GM12878 (cell line): ENCODE data around the gene PTAFR. TPM values are rescaled to one million over a fixed set of nuclear protein-coding genes. Genes with fewer than 3 reads are reported as not detected.

Experiments used
- ATF2 ChIP-seq: IDR thresholded peaks from 2 replicates; pipeline ENCODE4 v1.6.1; 2012; ENCODE audit warnings: low read length, inconsistent platforms
- BMI1 ChIP-seq: fragments of 450-650 bp; IDR thresholded peaks from 2 replicates; pipeline ENCODE4 v1.6.1; 2016; ENCODE audit warnings: mild to moderate bottlenecking, moderate library complexity, borderline replicate concordance
- CBX5 ChIP-seq: sonication (generic); IDR thresholded peaks from 2 replicates; pipeline ENCODE4 v1.6.1; 2016; ENCODE audit warnings: low read depth, moderate library complexity, mild to moderate bottlenecking, inconsistent platforms
- HDAC2 ChIP-seq: fragments of 200-600 bp; sonication (generic); IDR thresholded peaks from 2 replicates; pipeline ENCODE4 v1.6.1; 2017
- LARP7 ChIP-seq: fragments of 450-650 bp; IDR thresholded peaks from 2 replicates; pipeline ENCODE4 v1.6.1; 2017; ENCODE audit warnings: mild to moderate bottlenecking
- POLR2A ChIP-seq: IDR thresholded peaks from 2 replicates; pipeline ENCODE4 v1.6.1; 2011; ENCODE audit warnings: low read depth, mild to moderate bottlenecking, low read length
- SPI1 ChIP-seq: IDR thresholded peaks from 2 replicates; pipeline ENCODE4 v1.6.1; 2011; ENCODE audit warnings: low read depth, mild to moderate bottlenecking, low read length, moderate library complexity, borderline replicate concordance; ENCODE audit not compliant: insufficient read depth
- SREBF2 ChIP-seq: IDR thresholded peaks from 2 replicates; pipeline ENCODE4 v1.6.1; 2012; ENCODE audit warnings: mild to moderate bottlenecking, low read length
- TAF1 ChIP-seq: IDR thresholded peaks from 2 replicates; pipeline ENCODE4 v1.6.1; 2011; ENCODE audit warnings: mild to moderate bottlenecking, low read depth, low read length, borderline replicate concordance
- WRNIP1 ChIP-seq: IDR thresholded peaks from 2 replicates; pipeline ENCODE4 v1.6.1; 2011; ENCODE audit warnings: low read depth, low read length, improper control_type of control experiment, borderline replicate concordance
- ZBTB40 ChIP-seq: fragments of 450-650 bp; IDR thresholded peaks from 2 replicates; pipeline ENCODE4 v1.6.1; 2016; ENCODE audit warnings: mild to moderate bottlenecking, moderate library complexity, borderline replicate concordance
- ZNF24 ChIP-seq: fragments of 450-650 bp; IDR thresholded peaks from 2 replicates; pipeline ENCODE4 v1.6.1; 2017; ENCODE audit warnings: antibody characterized with exemption, mild to moderate bottlenecking
- ZZZ3 ChIP-seq: IDR thresholded peaks from 2 replicates; pipeline ENCODE4 v1.6.1; 2011; ENCODE audit warnings: low read depth; ENCODE audit not compliant: control insufficient read depth, insufficient read length
- polyA plus RNA-seq, 11 experiments: library from polyadenylated mRNA; depleted of rRNA in 4 of 11; unstranded in 6 of 11; stranded (reverse) in 5 of 11; fragments of >200 nt; fragmentation: Nextera tagmentation in 4 of 11; fragmentation: Illumina TruSeq in 1 of 11; extraction: Ambion mirVana in 4 of 11; extraction: Trizol in 1 of 11; gene quantifications; 1 replicate in 1 of 11; 2 replicates in 10 of 11; pipeline versions ENCODE4 v1.2.1 to v1.2.3, GENCODE V29; 2011 to 2016; ENCODE audit warnings: inconsistent platforms in 2 of 11, missing spikeins in 2 of 11, low read depth in 1 of 11
- total RNA-seq, 4 experiments: library from RNA; depleted of rRNA in 3 of 4; stranded (reverse); fragments of >200 nt in 3 of 4; fragmentation: Illumina TruSeq in 1 of 4; extraction: Trizol in 1 of 4; gene quantifications; 2 replicates each; pipeline versions ENCODE4 v1.2.1 to v1.2.3, GENCODE V29; 2013 to 2021
- TF ChIP-seq, protein P1 (sequence below): IDR thresholded peaks from 2 replicates; pipeline ENCODE4 v1.6.1; 2011; ENCODE audit warnings: low read depth, mild to moderate bottlenecking, low read length, moderate library complexity, borderline replicate concordance; ENCODE audit errors: extremely low read depth
- TF ChIP-seq, protein P2 (sequence below): fragments of 450-650 bp; IDR thresholded peaks from 2 replicates; pipeline ENCODE4 v1.6.1; 2017; ENCODE audit warnings: mild to moderate bottlenecking, moderate library complexity
- TF ChIP-seq, protein P3 (sequence below): IDR thresholded peaks from 2 replicates; pipeline ENCODE4 v1.6.1; 2012; ENCODE audit warnings: low read depth, low read length, improper control_type of control experiment

Gene PTAFR
- total and polyA plus RNA-seq, 10 of the 15 experiments (the other 5 are each of a cell fraction or from before 2014, with no cell fraction given), result 17.5 to 251 (median 27.7) TPM

- TF ChIP-seq ZBTB40 (no peak), SPI1 (no peak), HDAC2 (no peak), CBX5 (no peak), LARP7 (peak; percentile 29; the same call in 1 of the 2 replicates), ATF2 (peak; percentile 99), SREBF2 (no peak), POLR2A (no peak), BMI1 (peak; percentile 70; the same call in 1 of the 2 replicates), TAF1 (no peak), WRNIP1 (no peak), ZZZ3 (no peak), ZNF24 (0 out of 2 replicates have a peak, but pooled peaks have one; percentile 74)
- TF ChIP-seq, protein P1, sequence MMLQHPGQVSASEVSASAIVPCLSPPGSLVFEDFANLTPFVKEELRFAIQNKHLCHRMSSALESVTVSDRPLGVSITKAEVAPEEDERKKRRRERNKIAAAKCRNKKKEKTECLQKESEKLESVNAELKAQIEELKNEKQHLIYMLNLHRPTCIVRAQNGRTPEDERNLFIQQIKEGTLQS, result no peak; the same call in 1 of the 2 replicates
- TF ChIP-seq, protein P2, sequence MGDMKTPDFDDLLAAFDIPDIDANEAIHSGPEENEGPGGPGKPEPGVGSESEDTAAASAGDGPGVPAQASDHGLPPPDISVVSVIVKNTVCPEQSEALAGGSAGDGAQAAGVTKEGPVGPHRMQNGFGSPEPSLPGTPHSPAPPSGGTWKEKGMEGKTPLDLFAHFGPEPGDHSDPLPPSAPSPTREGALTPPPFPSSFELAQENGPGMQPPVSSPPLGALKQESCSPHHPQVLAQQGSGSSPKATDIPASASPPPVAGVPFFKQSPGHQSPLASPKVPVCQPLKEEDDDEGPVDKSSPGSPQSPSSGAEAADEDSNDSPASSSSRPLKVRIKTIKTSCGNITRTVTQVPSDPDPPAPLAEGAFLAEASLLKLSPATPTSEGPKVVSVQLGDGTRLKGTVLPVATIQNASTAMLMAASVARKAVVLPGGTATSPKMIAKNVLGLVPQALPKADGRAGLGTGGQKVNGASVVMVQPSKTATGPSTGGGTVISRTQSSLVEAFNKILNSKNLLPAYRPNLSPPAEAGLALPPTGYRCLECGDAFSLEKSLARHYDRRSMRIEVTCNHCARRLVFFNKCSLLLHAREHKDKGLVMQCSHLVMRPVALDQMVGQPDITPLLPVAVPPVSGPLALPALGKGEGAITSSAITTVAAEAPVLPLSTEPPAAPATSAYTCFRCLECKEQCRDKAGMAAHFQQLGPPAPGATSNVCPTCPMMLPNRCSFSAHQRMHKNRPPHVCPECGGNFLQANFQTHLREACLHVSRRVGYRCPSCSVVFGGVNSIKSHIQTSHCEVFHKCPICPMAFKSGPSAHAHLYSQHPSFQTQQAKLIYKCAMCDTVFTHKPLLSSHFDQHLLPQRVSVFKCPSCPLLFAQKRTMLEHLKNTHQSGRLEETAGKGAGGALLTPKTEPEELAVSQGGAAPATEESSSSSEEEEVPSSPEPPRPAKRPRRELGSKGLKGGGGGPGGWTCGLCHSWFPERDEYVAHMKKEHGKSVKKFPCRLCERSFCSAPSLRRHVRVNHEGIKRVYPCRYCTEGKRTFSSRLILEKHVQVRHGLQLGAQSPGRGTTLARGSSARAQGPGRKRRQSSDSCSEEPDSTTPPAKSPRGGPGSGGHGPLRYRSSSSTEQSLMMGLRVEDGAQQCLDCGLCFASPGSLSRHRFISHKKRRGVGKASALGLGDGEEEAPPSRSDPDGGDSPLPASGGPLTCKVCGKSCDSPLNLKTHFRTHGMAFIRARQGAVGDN, result no peak
- TF ChIP-seq, protein P3, sequence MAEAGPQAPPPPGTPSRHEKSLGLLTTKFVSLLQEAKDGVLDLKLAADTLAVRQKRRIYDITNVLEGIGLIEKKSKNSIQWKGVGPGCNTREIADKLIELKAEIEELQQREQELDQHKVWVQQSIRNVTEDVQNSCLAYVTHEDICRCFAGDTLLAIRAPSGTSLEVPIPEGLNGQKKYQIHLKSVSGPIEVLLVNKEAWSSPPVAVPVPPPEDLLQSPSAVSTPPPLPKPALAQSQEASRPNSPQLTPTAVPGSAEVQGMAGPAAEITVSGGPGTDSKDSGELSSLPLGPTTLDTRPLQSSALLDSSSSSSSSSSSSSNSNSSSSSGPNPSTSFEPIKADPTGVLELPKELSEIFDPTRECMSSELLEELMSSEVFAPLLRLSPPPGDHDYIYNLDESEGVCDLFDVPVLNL, result no peak
These were observed 32.0 kb downstream of the PTAFR start (continued) for GRCh38 chr1:28144203-28145135.
